Mesenteric fat pad (tissue), 1 donor: ENCODE data around the gene FAM53B. TPM values are rescaled to one million over a fixed set of nuclear protein-coding genes. Genes with fewer than 3 reads are reported as not detected.

Experiments used
- DNase-seq: peaks from one replicate; pipeline ENCODE4 v3.0.0-alpha.2; 2020; ENCODE audit warnings: low spot score
- total RNA-seq: library from RNA; stranded (reverse); fragmentation: NEBNext Ultra II Directional; extraction: Animal tissue kit (Norgen Biotek cat#: 25700); gene quantifications from one replicate; pipeline ENCODE4 v1.2.1, GENCODE V29; 2021
- donor health status: DM: yes; HTN: yes; CAD: no.

Gene FAM53B
- total RNA-seq, 1 donor from 2014 or later = 35.0 TPM

DNA sequence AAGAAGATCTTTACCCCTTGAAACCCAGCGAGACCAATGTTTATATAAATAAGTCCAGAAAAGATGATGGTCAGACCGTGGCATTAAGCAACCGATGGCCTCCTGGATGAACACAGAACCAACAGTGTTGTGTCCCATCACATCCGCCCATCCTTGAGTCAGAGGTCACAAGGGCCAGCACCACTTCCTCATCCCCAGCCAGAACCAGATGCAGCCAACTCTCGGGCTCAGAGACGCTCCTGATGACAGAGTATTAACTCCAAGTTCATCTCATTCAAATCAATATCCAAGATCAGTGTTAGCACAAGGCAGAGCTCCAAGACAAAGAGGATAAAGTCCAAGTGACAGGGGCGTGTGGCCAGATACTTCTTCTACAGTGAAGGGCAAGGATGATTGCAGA, 63.5 kb downstream of the FAM53B start:
- no peak for DNase-seq

DNA sequence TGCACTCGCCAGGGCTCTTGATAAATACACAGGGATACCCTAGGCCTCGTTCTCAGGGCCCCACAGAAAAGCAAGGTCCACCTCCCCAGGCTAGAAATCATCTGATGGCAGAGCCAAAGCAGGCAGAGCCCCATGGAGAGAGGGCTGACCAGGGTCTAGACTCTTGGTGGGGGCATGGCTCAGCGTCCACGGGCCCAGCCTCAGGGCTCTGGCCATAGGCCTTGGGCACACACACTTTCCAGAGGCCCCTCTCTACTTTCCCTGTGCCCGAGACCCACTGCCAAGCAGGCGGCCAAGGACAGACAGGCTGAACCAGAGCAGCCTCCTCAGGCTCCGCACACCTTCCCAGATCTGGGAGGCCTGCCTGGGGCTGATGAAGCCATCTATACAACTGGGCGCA, 64.8 kb downstream of the FAM53B start:
- DNase-seq = no peak

DNA sequence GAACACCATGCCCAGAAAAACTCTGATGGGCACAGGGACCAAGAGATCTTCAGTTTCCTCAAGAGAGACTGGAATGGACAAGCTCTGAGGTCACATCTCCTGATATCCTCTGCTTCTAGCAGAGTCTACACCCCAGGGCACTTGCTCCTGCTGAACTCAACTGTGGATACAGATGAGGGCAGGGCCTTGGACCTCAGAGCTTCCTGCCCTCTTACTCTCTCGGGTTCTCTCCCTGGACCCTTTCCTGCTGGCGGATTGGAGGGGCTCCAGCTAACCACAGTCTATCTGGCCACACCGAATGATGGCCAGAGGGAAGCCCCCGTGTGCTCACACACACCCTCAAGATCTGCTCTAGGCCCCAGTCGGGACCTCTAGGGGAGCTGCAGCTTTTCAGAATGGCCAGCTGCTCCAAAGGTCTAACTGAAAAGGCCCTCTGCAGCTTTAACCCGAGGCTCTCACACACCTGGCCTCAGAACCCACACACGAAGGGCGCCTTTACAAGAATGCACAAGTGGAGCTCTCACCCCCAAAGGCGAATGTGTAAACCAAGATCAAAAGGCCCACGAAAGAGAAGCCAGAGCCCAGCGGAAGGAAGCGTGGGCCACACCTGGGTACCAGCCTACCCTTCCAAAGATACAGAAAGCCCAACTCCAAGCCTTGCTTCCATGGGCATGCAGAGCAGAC, 65.5 kb downstream of the FAM53B start:
- DNase-seq = no peak

DNA sequence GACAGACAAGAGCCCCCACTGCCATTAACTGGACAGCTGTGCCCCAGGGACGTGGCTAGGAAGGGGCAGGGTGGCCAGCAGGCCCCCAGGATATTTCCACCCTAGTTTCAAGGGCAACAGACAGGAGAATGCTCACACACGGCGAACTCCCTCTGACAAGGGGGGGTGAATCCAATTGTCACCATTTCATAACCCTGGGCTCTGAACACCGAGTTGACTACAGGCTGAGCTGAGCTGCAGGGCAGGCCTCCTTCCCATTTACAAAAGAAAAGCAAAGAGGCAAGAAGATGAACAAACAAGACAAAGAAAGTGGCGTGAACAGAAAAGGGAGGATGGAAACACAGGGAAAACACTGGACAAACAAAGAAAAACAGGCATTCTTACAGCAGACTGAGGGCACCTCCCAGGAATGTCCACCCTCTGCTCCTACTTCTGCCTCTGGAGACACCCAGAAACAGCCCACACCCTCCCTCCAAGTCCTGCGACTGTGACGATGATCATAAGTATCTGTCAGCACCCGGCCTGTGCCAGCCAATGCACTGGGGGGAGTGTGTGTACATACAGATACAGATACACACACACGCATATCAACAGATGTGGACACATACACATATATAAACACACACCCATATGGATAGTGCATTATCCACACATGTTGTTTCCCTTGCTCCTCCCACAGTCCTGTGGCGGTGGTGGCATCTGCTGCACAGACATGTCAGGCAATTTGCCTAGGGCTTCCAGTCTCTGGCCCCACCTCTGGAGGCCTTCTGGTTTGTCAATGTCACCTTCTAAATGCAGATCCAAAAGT, 66.2 kb downstream of the FAM53B start:
- DNase-seq = no peak

- no peak for DNase-seq
Measured at GRCh38 chr10:124677293-124677699, 66.9 kb downstream of the FAM53B start.

GRCh38 chr10:124676416-124677062, 67.6 kb downstream of the FAM53B start:
- no peak for DNase-seq

GRCh38 chr10:124675824-124676223, 68.4 kb downstream of the FAM53B start:
- no peak for DNase-seq

GRCh38 chr10:124675261-124675660, 68.9 kb downstream of the FAM53B start:
- DNase-seq = no peak

DNA sequence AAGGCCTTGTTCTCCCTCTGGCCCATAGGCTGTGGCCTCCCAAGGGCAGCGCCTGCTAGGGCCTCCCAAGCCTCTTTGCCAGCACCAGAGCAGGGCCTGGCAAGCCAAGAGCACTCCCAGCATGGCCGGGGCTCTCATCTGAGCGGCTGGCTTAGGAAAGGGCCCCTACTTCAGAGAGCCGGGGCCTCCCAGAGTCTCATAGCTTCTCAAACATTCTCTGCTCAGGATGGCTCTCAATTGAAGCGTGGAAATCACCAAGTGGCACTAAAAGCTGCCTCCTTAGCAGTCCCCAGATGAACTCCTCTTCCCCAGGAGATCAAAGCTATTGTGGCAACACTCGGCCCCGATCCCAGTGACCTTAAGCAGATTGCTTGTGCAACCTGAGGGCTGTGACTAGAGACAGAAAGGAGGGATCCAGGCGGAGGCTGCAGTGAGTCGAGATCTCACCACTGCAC, 69.4 kb downstream of the FAM53B start:
- no peak for DNase-seq

DNA sequence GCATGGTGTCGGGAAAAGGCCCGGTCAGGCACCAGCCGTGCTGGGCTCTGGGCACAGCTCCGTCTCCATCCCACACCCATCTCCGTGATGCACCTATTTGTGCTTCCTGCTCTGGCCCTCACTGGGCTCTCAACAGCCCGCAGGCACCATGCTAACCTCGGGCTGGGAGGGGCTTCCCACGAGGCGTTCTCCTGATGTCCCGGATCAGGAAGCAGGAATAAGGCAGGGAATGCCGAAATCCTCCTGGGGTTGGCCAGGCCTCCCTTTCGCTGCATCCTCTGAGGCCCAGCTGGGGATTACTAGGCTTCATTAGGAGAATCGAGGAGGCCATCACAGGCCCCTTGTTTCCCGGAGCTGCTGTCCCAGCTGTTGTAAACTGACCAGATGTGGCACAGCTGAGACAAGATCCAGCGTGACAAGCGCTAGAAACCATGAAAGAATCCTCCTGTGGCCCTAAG, 72.0 kb downstream of the FAM53B start:
- DNase-seq = no peak

- no peak for DNase-seq
Measured at GRCh38 chr10:124671486-124672075, 72.6 kb downstream of the FAM53B start.

DNA sequence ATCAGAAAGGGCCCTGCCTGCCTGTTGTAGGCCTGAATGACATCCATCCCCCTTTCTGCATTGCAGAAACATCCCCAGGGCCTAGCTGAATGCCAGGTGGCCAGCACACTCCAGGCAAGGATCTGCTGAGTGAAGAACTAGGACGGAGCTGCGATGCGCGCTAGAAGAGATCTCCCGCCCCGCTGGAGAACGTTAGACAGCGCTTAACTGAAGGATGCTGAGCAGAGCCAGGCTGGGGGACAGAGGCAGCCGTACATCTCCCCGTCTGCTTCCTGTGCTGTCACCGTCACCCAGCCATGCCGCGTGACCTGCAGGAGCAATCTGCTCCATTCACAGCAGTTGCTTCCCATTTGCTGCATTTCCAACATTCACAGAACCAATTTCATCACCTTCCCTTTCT, 73.3 kb downstream of the FAM53B start:
- no peak for DNase-seq

DNA sequence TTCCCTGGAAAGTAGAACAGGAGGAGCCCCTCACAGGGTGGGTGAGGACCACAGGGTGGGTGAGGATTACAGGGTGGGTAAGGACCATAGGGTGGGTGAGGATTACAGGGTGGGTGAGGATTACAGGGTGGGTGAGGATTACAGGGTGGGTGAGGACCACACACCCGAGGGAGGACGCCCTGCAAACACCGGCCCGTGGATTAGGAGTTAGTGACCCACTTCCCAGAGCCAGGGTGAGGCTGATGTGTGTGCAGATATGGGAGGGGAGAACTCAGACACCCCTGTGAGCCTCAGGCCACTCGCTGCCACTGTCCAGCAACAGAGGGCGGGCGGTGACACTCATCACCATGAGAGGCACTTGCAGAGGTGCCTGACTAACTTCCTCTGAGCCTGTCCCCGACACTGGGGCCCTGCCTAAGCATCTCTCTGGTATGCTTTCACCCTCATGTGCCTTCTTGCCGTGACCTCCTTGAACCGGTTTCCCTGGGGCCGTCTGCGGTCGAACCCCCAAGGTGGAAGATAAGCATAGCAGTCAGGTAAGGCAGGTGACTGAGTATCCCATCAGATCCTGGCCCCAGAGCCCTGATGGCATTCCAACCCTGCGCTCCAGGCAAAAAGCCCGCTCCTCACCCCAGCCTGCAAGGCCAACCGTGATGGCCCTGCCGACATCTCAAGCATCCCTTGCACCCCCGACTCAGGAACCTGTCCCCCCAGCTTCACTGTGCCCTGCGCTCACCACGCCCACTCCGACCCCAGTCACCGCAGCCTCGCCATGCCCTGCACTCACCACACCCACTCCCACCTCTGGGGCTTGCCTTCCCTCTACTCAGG, 74.1 kb downstream of the FAM53B start:
- no peak for DNase-seq

- no peak for DNase-seq
Measured at GRCh38 chr10:124669141-124669823, 74.9 kb downstream of the FAM53B start.

GRCh38 chr10:124668517-124669051, 75.6 kb downstream of the FAM53B start:
- no peak for DNase-seq

DNA sequence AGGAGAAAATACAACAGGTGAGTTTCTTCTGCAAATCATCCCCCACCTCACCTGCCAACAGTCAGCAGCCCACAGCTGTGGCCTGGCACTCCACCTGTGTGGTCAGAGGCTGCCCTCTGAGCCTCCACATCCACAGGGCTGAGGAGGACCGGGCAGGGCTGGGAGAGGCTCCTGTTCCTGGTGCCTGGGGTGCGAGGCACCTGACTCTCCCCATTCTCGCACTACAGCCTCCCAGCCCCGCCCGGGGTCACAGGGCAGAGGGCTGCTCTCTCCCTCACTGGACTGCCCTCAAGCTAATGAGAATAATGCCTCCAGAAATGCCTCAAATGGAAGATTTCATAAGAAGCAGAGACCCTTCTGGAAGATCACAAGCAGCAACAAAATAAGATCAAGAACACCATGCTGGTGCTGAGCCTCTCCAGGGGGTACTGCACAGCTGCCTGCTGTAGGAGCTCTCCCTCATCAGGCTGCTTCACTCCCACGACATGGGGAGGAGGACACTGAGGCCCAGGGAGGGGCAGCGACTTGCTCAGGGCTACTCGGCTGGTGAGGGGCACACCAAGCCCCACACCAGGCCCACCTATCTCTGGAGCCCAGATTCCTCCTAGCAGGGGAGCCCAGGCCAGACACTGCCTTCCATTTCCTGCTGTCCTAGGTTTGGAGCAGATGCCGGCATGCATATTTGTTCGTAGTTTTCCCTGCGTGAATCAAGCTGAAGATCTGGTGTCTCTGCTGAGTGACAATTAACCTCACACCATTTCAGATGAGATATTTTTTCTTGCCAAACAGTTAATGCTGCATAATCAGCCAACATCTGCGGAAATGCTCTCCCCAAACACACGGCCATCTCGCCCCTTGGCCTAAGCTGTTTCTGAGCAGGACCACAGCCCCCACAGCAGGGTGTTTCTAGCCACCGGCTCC, 76.5 kb downstream of the FAM53B start:
- DNase-seq = no peak

GRCh38 chr10:124666494-124666893, 77.7 kb downstream of the FAM53B start:
- no peak for DNase-seq

- DNase-seq = no peak
Measured at GRCh38 chr10:124665980-124666379, 78.2 kb downstream of the FAM53B start.

GRCh38 chr10:124665558-124665957, 78.6 kb downstream of the FAM53B start:
- DNase-seq = no peak
